ENCODE data around the gene ANKRD6. TPM values are rescaled to one million over a fixed set of nuclear protein-coding genes. Genes with fewer than 3 reads are reported as not detected.

The ANKRD6 gene
- total and polyA plus RNA-seq, 3 donors from 2014 or later, result 20.9 to 52.8 (median 29.8) TPM

- intact Hi-C loops (cut with DNase I; ENCODE audit: low total_unique reads), result no loop called here
- Histone ChIP-seq H3K27ac (no peak overlapping the region), H3K4me1 (peaks cover 5% of the 10 kb centered on the region), H3K4me3 (no peak overlapping the region), H3K36me3 (ENCODE audit: low read depth, missing control alignments) (no peaks in the 10 kb centered on the region), H3K9me3 (no peaks in the 10 kb centered on the region), H3K27me3 (no peaks in the 10 kb centered on the region)
- no peak for DNase-seq
- no peak for TF ChIP-seq CTCF (IDR thresholded peaks at IDR 0.05)
- TF ChIP-seq POLR2A (IDR thresholded peaks at IDR 0.05), result no peak
- 70 to 78% methylated on average over 6 of the region's 6 CpGs for WGBS, 2 donors
Observed at GRCh38 chr6:89567630-89568390, 134.9 kb downstream of the ANKRD6 start.

GRCh38 chr6:89574910-89575561, 142.1 kb downstream of the ANKRD6 start:
- no peak for TF ChIP-seq CTCF (IDR thresholded peaks at IDR 0.05)
- TF ChIP-seq POLR2A (IDR thresholded peaks at IDR 0.05), result no peak
- 74 to 84% methylated on average over 2 of the region's 2 CpGs for WGBS, 2 donors

GRCh38 chr6:89575562-89575960, 142.6 kb downstream of the ANKRD6 start:
- no peak overlapping the region for H3K27ac ChIP-seq
- 88 to 92% methylated on average over 2 of the region's 2 CpGs for WGBS, 2 donors
- no peak for DNase-seq
- no peaks in the 10 kb centered on the region for H3K36me3 ChIP-seq (ENCODE audit: low read depth, missing control alignments)
- TF ChIP-seq POLR2A (IDR thresholded peaks at IDR 0.05), result no peak
- TF ChIP-seq CTCF (IDR thresholded peaks at IDR 0.05), result no peak
- intact Hi-C loops (cut with DNase I; ENCODE audit: low total_unique reads), result no loop called here
- H3K9me3 ChIP-seq, result no peaks in the 10 kb centered on the region
- H3K27me3 ChIP-seq, result no peaks in the 10 kb centered on the region
- H3K4me1 ChIP-seq, result no peaks in the 10 kb centered on the region
- no peak overlapping the region for H3K4me3 ChIP-seq

More at GRCh38 chr6:89574910-89575561, 142.1 kb downstream of the ANKRD6 start:
- Histone ChIP-seq H3K27ac (no peak overlapping the region), H3K36me3 (ENCODE audit: low read depth, missing control alignments) (no peaks in the 10 kb centered on the region), H3K27me3 (no peaks in the 10 kb centered on the region), H3K4me1 (no peaks in the 10 kb centered on the region), H3K4me3 (no peak overlapping the region), H3K9me3 (no peaks in the 10 kb centered on the region)
- intact Hi-C loops (cut with DNase I; ENCODE audit: low total_unique reads), result no loop called here
- no peak for DNase-seq

- no peaks in the 10 kb centered on the region for H3K36me3 ChIP-seq (ENCODE audit: low read depth, missing control alignments)
- TF ChIP-seq POLR2A (IDR thresholded peaks at IDR 0.05), result no peak
- no peak for TF ChIP-seq CTCF (IDR thresholded peaks at IDR 0.05)
- no peaks in the 10 kb centered on the region for H3K9me3 ChIP-seq
- intact Hi-C loops (cut with DNase I; ENCODE audit: low total_unique reads), result no loop called here
- H3K27ac ChIP-seq, result no peak overlapping the region
- no peak for DNase-seq
- no peaks in the 10 kb centered on the region for H3K4me1 ChIP-seq
- 81 to 92% methylated on average over 3 of the region's 3 CpGs for WGBS, 2 donors
- no peak overlapping the region for H3K4me3 ChIP-seq
- no peaks in the 10 kb centered on the region for H3K27me3 ChIP-seq
Observed at GRCh38 chr6:89580997-89581666, 148.2 kb downstream of the ANKRD6 start.
